ENCODE results near the gene SBF2.

The SBF2 gene

DNA sequence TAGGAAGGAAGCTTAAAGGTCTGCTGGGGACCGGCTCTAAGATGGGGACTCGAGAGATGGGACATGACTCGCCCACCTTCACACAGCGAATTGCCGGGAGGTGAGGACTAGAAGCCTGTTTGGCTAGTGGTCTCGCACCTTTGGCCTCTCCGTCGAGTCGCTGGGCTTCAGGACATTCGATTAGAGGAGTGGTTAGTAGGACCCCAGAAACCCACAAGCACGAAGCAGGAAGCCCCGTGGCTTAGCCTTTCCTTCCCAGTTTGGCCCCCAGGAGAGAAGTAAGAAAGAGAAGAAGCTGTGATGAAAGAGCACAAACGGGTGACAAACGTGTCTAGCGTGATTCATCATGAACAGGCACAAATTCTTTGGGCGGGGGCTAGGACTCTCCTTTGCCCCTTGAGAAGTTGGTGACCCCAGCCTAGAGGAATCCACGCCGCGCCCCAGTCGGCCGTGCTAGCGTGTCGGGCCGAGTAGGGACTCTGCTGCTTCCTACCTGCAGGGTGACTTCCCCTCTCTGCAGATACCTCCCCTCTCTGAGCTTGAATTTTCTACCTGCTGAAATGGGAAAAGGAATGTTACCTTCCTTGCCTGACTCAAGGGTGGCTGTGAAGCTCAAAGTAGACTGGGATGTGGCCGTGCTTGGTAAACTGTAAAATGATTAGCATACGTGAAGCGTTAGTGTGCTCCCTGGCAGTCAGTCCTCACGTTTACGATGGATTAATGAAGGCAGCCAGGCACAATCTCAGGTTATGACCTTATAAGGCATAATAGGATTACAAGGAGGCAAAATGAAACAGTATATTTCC, 9.7 kb upstream of the SBF2 start:
- peak in 1 of 10 donors; percentile 67 for DNase-seq
- intact Hi-C loops (cut with DNase I) = no loop called here

DNA sequence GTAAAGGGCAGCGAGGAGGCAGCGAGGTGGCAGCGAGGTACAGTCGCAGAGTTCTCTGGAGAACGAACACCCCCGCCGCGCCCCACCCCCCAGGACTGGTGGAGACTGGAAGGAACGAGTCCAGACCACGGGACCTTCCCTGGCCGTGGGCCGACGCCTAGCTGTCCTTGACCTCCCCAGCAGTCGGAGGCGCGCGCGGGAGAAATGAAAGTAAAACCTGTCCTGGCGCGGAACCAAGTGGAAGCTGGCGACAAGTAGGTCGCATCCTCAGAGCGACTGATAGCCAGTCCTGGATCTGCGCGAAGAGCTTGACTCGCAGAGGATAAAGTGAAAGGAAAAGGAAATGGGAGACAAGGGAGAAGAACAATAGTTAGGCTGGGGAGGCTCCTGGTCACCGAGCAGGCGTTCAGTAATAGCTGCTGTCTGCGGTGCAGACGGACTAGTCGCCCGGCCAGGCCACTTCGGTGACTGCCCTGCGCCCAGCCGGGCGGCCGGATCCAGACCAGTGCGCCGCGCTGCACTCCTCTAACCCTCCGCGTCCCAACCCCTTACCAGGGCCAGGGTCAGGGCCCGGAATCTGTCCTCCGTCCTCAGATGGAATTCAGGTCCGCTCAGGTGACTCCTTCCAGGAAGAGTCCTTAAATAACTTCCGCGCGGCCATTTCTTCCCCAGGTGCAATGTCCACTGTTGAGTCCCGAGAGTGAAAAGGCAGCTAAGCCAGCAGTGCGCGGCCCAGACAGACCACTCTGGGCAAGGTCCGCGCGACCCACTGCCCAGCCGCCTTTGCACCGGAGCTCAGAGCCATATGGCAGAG, 8.9 kb upstream of the SBF2 start:
- peak in 9 of 10 donors; percentile 45 to 92 (median 60) for DNase-seq
- intact Hi-C loops (cut with DNase I) = no loop called here

- intact Hi-C loops (cut with DNase I) = no loop called here
- DNase-seq = peak in 1 of 10 donors; percentile 66
Measured at GRCh38 chr11:10302359-10302743, 8.3 kb upstream of the SBF2 start.

DNA sequence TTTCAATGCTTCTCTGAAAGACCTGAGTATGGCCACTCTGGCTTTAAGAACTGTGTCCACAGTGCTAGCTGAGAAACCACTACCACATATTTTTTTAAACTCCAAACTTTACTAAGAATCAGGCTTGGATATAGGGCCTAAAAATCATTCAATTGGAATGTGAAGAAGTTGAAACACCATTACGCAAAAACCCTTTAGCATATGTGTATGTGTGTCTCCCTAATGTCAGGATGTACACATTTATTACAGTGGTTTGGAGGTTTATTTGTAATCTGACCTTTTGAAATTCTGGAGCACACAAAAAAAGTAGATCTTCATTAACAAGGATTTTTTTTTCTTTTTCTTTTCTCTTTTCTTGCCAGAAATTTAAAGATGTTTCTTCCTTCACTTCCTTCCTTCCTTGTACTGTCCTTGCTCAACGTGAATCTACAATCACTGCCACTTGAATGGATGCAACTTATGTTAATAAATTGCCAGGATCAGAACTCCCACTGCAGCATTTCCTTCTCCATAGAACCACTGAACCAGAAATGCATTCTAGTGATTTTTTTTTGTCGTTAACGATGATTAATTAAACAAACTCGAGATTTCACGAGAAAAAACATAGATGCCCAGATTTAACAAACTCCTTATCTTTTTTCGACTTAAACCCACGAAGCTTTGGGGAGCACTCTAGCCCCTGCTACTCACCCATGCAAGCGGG, 7.8 kb upstream of the SBF2 start:
- DNase-seq = no peak
- intact Hi-C loops (cut with DNase I) = no loop called here

- intact Hi-C loops (cut with DNase I) = no loop called here
- no peak for DNase-seq
Measured at GRCh38 chr11:10298342-10298741, 4.3 kb upstream of the SBF2 start.

DNA sequence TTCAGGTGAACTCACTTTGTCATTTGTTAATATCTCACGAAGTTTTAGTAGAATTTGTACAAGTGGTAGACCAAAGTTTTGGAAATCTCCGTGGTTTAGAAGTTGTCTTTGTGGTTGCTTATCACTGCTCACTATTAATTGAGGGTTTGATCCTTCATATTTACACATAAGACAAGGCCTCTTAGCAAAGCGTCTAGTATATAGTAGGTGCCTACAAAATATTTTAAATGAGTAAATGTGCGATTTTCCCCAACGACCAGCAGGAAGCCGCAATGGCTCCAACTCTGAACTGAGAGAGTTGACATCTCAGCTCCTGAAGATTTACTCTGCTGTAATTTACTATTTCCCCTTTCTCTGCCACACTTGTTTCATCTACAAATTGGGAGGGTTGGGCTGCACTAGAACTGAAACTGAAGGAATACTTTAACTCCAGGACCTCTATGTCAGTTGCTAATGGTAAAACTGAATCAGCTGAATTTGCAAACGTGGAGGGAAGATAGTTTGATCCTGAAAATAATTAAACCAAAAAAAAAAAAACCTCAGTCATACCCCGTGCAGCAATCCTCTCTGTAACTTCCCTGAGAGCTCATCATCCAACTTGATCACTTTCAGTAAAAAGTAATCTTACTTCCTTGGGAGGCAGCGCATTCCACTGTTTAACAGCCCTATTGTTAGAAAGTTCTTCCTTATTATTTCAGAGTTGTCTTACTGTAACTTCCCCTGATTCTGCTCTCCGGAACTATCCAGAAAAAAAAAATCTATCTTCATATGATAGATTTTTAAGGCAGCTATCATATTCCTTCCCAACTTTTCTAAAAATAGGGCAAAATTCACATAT, 1.3 kb upstream of the SBF2 start:
- intact Hi-C loops (cut with DNase I) = no loop called here
- no peak for DNase-seq

- peak in 7 of 10 donors; percentile 27 to 90 (median 45) for DNase-seq
Measured at GRCh38 chr11:10294290-10294953, 403 bp upstream of the SBF2 start.

GRCh38 chr11:10291801-10292638, 2.0 kb downstream of the SBF2 start:
- DNase-seq = no peak
- intact Hi-C loops (cut with DNase I) = no loop called here

More at GRCh38 chr11:10294290-10294953, 403 bp upstream of the SBF2 start:
- intact Hi-C loops (cut with DNase I) = no loop called here

GRCh38 chr11:10289765-10290380, 4.1 kb downstream of the SBF2 start:
- intact Hi-C loops (cut with DNase I) = no loop called here
- peak in 1 of 10 donors; percentile 59 for DNase-seq

- intact Hi-C loops (cut with DNase I) = no loop called here
- peak in 1 of 10 donors; percentile 61 for DNase-seq
Measured at GRCh38 chr11:10288881-10289764, 4.9 kb downstream of the SBF2 start.

GRCh38 chr11:10287766-10288715, 6.0 kb downstream of the SBF2 start:
- DNase-seq = peak in 1 of 10 donors; percentile 78
- intact Hi-C loops (cut with DNase I) = no loop called here

GRCh38 chr11:10287140-10287539, 6.9 kb downstream of the SBF2 start:
- intact Hi-C loops (cut with DNase I) = no loop called here
- no peak for DNase-seq

GRCh38 chr11:10285148-10285802, 8.7 kb downstream of the SBF2 start:
- DNase-seq = no peak
- intact Hi-C loops (cut with DNase I) = no loop called here

GRCh38 chr11:10283991-10284390, 10.0 kb downstream of the SBF2 start:
- DNase-seq = no peak
- intact Hi-C loops (cut with DNase I) = no loop called here

DNA sequence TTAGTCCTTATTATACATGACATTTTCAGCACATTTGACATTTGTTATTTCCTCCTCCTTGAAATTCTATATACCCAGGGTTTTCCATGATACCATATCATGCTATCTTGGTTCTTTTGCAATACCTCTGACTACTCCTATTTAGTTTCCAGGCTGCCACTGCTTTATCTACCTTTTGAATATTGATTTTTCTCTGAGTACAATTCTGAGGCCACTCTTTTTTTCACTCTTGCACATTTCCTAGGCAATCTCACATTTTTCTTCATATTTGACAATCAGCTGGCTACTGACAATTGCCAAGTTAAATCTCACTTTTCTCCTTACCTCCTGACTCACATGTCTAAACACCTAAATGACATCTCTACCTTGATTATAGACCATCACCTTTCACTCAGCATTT, 11.9 kb downstream of the SBF2 start:
- intact Hi-C loops (cut with DNase I) = no loop called here
- no peak for DNase-seq

GRCh38 chr11:10275714-10276113, 18.3 kb downstream of the SBF2 start:
- intact Hi-C loops (cut with DNase I) = no loop called here
- no peak for DNase-seq
